NB4 (cell line): Measurements from ENCODE around the gene HSD3B7.

Source experiments
- CTCF ChIP-seq: IDR thresholded peaks from one replicate; pipeline ENCODE4 v1.5.1; 2012; ENCODE audit warnings: low read depth, low read length
- MAX ChIP-seq: IDR thresholded peaks from 2 replicates; pipeline ENCODE4 v1.6.1; 2011; ENCODE audit warnings: low read depth, low read length
- MYC ChIP-seq: IDR thresholded peaks from 2 replicates; pipeline ENCODE4 v1.6.1; 2011; ENCODE audit warnings: low read depth, low read length

GRCh38 chr16:31031276-31031675 lies 46.3 kb downstream of the HSD3B7 start:
- TF ChIP-seq CTCF (no peak), MYC (no peak), MAX (no peak)
